Thoracic aorta (tissue), 2 donors: ENCODE results near the gene AFAP1L2. TPM values are rescaled to one million over a fixed set of nuclear protein-coding genes. Genes with fewer than 3 reads are reported as not detected.
"Not testable (repeated sequence)": the region's sequence is repeated elsewhere in the genome, so short reads cannot be mapped to it uniquely, and the experiment has no call there.

Experiments
- ATAC-seq: fragments of 150-250 bp; one replicate; pipeline ENCODE4 v1.8.0; 2017; ENCODE audit warnings: low read depth; ENCODE audit not compliant: insufficient number of reproducible peaks, low FRiP score
- DNase-seq: peaks from one replicate; pipeline ENCODE4 v3.0.0-alpha.2; 2020; ENCODE audit warnings: low spot score
- H3K27ac ChIP-seq, 2 donors: fragments of 200-600 bp; sonication (generic); 1 replicate in 1 of 2; 2 replicates in 1 of 2; pipeline ENCODE4 v1.5.1; 2016; ENCODE audit warnings: mild to moderate bottlenecking in 2 of 2, moderate library complexity in 2 of 2
- H3K27me3 ChIP-seq: fragments of 200-600 bp; sonication (generic); replicated peaks from 2 replicates; pipeline ENCODE4 v1.6.0; 2016; ENCODE audit warnings: mild to moderate bottlenecking; ENCODE audit not compliant: insufficient read depth
- H3K36me3 ChIP-seq: fragments of 200-600 bp; sonication (generic); one replicate; pipeline ENCODE4 v1.5.1; 2016
- H3K4me1 ChIP-seq, 2 donors: fragments of 200-600 bp; sonication (generic); 1 replicate in 1 of 2; 2 replicates in 1 of 2; pipeline versions ENCODE4 v1.5.1 to v1.6.0; 2016; ENCODE audit warnings: low read depth in 2 of 2, mild to moderate bottlenecking in 1 of 2; ENCODE audit not compliant: control insufficient read depth in 1 of 2
- H3K4me3 ChIP-seq: fragments of 200-600 bp; sonication (generic); 2 replicates; pipeline ENCODE4 v1.5.1; 2016; ENCODE audit warnings: mild to moderate bottlenecking
- H3K9me3 ChIP-seq: fragments of 200-600 bp; sonication (generic); 2 replicates; pipeline ENCODE4 v1.5.1; 2016
- CTCF ChIP-seq: fragments of 200-600 bp; sonication (generic); IDR thresholded peaks from one replicate; pipeline ENCODE4 v1.5.1; 2019; ENCODE audit warnings: antibody characterized with exemption
- total RNA-seq, 2 donors: library from RNA; depleted of rRNA; stranded (reverse); fragments of >200 nt; gene quantifications; one replicate each; pipeline versions ENCODE4 v1.1.0 to v1.2.3, GENCODE V29; 2016

Gene AFAP1L2
- total RNA-seq, 2 donors from 2014 or later: 7.7 to 13.3 TPM

GRCh38 chr10:114334301-114334700 is 70.0 kb downstream of the AFAP1L2 start:
- ATAC-seq: no peak
- H3K27me3 ChIP-seq: no peaks in the 10 kb centered on the region
- H3K36me3 ChIP-seq: no peaks in the 10 kb centered on the region
- no peak for DNase-seq
- H3K4me3 ChIP-seq: no peak overlapping the region
- H3K27ac ChIP-seq: peak overlapping the region in 1 of 2 donors; percentile 80
- no peaks in the 10 kb centered on the region for H3K9me3 ChIP-seq
- H3K4me1 ChIP-seq: peaks cover 9 to 36% of the 10 kb centered on the region in 2 donors
- no peak for TF ChIP-seq CTCF

GRCh38 chr10:114333441-114333840 is 70.9 kb downstream of the AFAP1L2 start:
- not testable (repeated sequence) for H3K36me3 ChIP-seq, DNase-seq, H3K27me3 ChIP-seq, H3K9me3 ChIP-seq, H3K4me3 ChIP-seq, ATAC-seq
- peaks cover 9 to 45% of the 10 kb centered on the region in 2 donors for H3K4me1 ChIP-seq
- H3K27ac ChIP-seq: peak overlapping the region; percentile 62 to 80

- no peak for DNase-seq
- TF ChIP-seq CTCF: no peak
- peak; percentile 63 for ATAC-seq
- H3K27ac ChIP-seq: peak overlapping the region; percentile 62 to 80
- no peaks in the 10 kb centered on the region for H3K36me3 ChIP-seq
- no peaks in the 10 kb centered on the region for H3K27me3 ChIP-seq
- H3K4me1 ChIP-seq: peaks cover 9 to 50% of the 10 kb centered on the region in 2 donors
- no peaks in the 10 kb centered on the region for H3K9me3 ChIP-seq
- no peak overlapping the region for H3K4me3 ChIP-seq
These were observed 71.8 kb downstream of the AFAP1L2 start for GRCh38 chr10:114332301-114333192.

GRCh38 chr10:114329634-114330365 is 74.5 kb downstream of the AFAP1L2 start:
- H3K4me3 ChIP-seq: no peak overlapping the region
- H3K27me3 ChIP-seq: no peaks in the 10 kb centered on the region
- H3K4me1 ChIP-seq: peaks cover 9 to 50% of the 10 kb centered on the region in 2 donors
- no peak for TF ChIP-seq CTCF
- H3K27ac ChIP-seq: peak overlapping the region in 1 of 2 donors; percentile 7
- DNase-seq: no peak
- no peaks in the 10 kb centered on the region for H3K36me3 ChIP-seq
- H3K9me3 ChIP-seq: no peaks in the 10 kb centered on the region
- no peak for ATAC-seq

- ATAC-seq (no peak), DNase-seq (no peak)
- Histone ChIP-seq H3K4me3 (no peak overlapping the region), H3K9me3 (no peaks in the 10 kb centered on the region), H3K36me3 (no peaks in the 10 kb centered on the region), H3K27me3 (no peaks in the 10 kb centered on the region), H3K27ac (peak overlapping the region in 1 of 2 donors; percentile 7), H3K4me1 (peaks cover 9 to 42% of the 10 kb centered on the region in 2 donors)
- no peak for TF ChIP-seq CTCF
These were observed 75.4 kb downstream of the AFAP1L2 start for GRCh38 chr10:114328874-114329273.
